EH (cell line): ENCODE data around the gene AP1B1.
"Not testable (repeated sequence)": the region's sequence is repeated elsewhere in the genome, so short reads cannot be mapped to it uniquely, and the experiment has no call there.

Experiments used
- DNase-seq: peaks from one replicate; pipeline ENCODE4 v3.0.0-alpha.2; 2015; ENCODE audit warnings: low read depth

Gene AP1B1

GRCh38 chr22:29387921-29388758 lies at the start of gene AP1B1:
Gene AP1B1 (minus strand): TSS chr22:29388570. CDS start chr22:29367243, 21,327 bp downstream.
- peak; percentile 91 for DNase-seq

- no peak for DNase-seq
These were observed 47.1 kb upstream of the AP1B1 start for GRCh38 chr22:29435236-29436136.

DNA sequence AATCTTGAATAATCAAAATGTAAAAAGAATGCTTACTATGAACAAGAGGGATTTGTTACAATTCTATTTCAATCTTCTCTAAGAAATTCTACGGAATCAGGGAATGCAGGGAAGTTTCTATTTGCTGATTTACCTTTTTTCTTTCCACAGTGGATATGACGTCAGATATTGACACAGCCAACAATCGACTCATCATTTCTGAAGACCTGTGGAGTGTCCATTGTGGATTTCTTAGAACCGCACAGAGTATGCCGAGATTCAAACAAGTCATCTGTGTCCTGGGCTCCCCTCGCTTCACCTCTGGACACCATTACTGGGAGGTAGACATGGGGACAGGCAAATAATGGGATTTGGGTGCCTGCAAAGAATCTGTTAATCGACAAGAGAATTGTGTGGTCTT lies 45.9 kb upstream of the AP1B1 start:
- no peak for DNase-seq

DNA sequence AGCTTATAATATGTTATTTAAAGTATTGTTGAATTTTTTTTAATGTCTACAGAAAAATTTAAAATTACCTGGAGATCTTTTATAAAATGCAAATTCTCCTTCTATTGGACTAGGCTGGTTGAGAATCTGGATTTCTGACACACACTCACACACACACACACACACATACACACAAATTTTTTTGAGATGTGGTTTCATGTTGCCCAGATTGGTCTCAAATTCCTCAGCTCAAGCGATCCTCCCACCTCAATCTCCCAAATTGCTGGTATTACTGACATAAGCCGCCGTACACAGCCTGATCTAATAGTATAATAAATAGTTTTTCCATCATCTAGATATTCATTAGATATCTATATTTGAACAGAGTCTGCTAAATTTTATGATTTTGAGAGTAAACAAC lies 45.5 kb upstream of the AP1B1 start:
- no peak for DNase-seq

GRCh38 chr22:29431986-29432385 lies 43.6 kb upstream of the AP1B1 start:
- DNase-seq = no peak

- DNase-seq = peak; percentile 46
These were observed 38.9 kb upstream of the AP1B1 start for GRCh38 chr22:29427176-29427760.

DNA sequence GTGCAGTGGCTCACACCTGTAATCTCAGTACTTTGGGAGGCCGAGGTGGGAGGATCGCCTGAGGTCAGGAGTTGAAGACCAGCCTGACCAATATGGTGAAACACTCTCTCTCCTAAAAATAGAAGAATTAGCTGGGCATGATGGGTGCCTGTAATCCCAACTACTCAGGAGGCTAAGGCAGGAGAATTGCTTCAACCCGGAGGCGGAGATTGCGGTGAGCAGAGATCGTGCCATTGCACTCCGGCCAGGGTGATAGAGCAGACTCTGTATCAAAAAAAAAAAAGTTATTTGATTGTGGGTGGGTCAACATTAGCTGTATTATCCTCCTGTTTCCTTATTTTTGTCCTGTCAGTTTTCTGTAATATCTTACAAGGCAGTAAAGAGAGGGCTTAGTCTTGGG lies 38.1 kb upstream of the AP1B1 start:
- DNase-seq = no peak

GRCh38 chr22:29418704-29419103 lies 30.3 kb upstream of the AP1B1 start:
- DNase-seq = not testable (repeated sequence)

DNA sequence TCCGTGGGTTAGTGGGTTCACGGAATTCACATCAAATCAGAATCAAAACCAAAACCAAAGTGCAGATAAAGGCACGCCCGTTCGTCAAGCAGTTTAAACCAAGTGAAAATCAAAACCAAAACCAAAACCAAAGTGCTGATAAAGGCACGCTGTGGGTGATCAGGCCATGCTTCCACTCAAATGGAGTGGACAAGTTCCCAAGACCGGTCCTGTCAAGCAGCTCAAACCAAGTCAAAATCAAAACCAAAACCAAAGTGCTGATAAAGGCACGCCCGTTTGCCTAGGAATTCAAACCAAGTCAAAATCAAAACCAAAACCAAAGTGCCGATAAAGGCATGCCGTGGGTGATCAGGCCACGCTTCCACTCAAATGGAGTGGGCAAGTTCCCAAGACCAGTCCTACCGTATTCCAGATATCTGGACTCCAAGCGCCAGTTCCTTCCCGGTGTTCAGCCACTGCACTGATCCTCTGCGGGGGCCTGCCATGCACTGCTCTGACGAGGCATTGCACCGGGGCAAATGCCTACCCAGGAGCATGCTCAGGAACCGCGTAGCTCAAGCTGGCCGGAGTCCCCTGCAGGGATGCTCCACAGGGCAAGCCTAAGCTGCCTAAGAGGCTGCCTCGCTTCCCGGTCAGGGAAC lies 26.7 kb upstream of the AP1B1 start:
- not testable (repeated sequence) for DNase-seq

GRCh38 chr22:29412772-29413171 lies 24.4 kb upstream of the AP1B1 start:
- peak; percentile 15 for DNase-seq

- DNase-seq = not testable (repeated sequence)
These were observed 23.3 kb upstream of the AP1B1 start for GRCh38 chr22:29411569-29412211.

DNA sequence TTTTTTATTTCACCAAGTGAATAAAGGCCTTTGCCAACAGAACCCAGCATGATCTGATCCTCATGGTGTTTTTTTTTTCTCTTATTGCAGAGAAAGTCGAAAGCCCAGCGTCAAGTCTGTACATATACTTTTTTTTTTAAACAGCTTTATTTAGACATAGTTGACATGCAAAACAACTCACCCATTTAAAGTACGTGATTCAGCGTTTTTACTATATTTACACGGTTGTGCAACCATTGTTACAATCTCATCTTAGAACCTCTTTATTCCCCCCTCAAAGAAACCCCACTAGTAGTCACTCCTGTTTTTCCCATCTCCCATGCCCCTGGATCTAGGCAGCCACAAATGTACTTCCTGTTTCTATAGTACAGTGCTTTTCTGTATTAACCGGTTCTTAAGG lies 20.6 kb upstream of the AP1B1 start:
- DNase-seq = no peak

DNA sequence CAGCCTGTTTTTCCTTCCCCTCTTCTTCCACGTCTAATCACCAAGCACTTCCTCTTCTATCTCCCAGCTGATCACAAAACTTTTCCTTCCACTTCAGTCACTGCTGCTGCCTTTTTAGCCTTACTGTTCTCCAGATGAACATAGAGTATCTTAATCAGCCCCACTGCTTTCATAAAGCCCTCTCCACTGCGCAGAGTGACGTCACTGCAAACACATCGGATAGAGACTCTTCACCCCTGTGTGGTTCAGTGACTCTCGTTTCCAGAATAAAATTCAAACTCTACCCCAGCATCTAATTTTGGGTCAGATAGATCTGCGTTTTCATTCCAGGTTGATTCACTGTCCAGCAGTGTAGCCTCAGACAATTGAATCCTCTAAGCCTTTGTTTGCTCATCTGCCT lies 13.2 kb upstream of the AP1B1 start:
- not testable (repeated sequence) for DNase-seq

- no peak for DNase-seq
These were observed 12.2 kb upstream of the AP1B1 start for GRCh38 chr22:29400576-29400975.

DNA sequence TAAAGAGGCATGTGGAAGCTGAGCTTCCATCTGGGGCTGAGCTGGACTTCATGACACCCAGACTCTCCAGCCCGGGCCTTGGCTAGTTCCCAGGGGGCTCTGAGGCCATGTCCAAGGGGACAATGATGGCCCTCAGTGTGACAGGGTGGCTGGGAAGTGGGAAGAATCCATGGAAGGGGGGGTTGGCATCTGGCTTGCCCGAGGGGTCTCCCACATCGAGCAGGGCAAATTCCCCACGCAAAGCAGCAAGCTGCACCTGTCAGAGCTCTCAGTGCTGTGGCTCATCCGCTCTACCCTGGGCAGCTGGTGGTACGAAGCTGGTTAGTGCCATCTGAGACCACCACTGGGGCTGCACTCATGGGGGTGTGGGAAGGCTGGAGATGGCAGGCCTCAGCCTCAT lies 9.4 kb upstream of the AP1B1 start:
- no peak for DNase-seq

GRCh38 chr22:29396126-29396525 lies 7.8 kb upstream of the AP1B1 start:
- no peak for DNase-seq

- DNase-seq = peak; percentile 79
These were observed 6.7 kb upstream of the AP1B1 start for GRCh38 chr22:29394931-29395581.

- no peak for DNase-seq
These were observed 4.7 kb upstream of the AP1B1 start for GRCh38 chr22:29393019-29393608.

DNA sequence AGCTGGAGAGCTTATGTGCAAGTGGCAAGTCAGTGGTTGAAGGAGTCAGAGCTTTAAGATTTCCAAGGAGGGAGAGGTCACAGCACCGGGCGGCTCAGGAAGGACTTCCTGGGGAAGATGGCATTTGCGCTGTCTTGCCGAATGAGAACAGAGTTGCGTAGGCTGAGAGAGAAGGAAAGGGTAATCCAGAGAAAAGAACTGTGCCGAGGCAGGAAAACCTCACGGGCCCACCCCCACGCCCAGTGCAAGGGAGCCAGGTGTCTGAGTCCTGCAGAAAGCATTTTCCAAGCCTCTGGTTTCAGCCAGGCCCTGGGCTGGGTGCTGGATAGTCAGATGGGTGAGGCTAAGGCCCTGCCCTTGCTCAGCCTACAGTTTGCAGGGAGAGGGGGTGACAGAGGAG lies 3.2 kb upstream of the AP1B1 start:
- no peak for DNase-seq

- DNase-seq = no peak
These were observed 1.9 kb upstream of the AP1B1 start for GRCh38 chr22:29390270-29390669.

- DNase-seq = no peak
These were observed 355 bp upstream of the AP1B1 start for GRCh38 chr22:29388759-29389090.
